Panc1 (cell line): ENCODE results near the gene PCDHGC3. TPM values are rescaled to one million over a fixed set of nuclear protein-coding genes. Genes with fewer than 3 reads are reported as not detected.

Experiments
- ATAC-seq: fragments of 200-7000 bp; cut with Tn5 transposase; 2 replicates; pipeline ENCODE4 v1.9.1; 2020; ENCODE audit warnings: mild to moderate bottlenecking, moderate library complexity
- BruUV-seq: library from RNA; stranded (reverse); fragments of 400-500 nt; replicated peaks from 2 replicates; lab custom pipeline; 2021; lab: Mats Ljungman, UMichigan
- CTCF ChIA-PET: fragments of 300-600 bp; sonication (Branson Sonifier 250); formaldehyde crosslinking; loops from one replicate; lab custom pipeline; 2022; ENCODE audit warnings: antibody characterized with exemption; lab: Charles Lee
- POLR2A ChIA-PET: fragments of 300-600 bp; sonication (Branson Sonifier 250); formaldehyde crosslinking; loops from one replicate; lab custom pipeline; 2022; ENCODE audit warnings: antibody characterized with exemption; lab: Charles Lee
- DNase-seq: peaks from one replicate; pipeline ENCODE4 v3.0.0-alpha.2; 2010; ENCODE audit warnings: low read depth, low spot score
- H3K27ac ChIP-seq: 2 replicates; pipeline ENCODE4 v1.5.1; 2011; ENCODE audit warnings: mild to moderate bottlenecking, low read length, inconsistent platforms
- H3K27me3 ChIP-seq: fragments of 200-500 bp; sonication (Bioruptor generic); 2 replicates; pipeline ENCODE4 v1.6.0; 2014; ENCODE audit warnings: low read length, inconsistent platforms; ENCODE audit not compliant: control insufficient read depth, insufficient read depth
- H3K36me3 ChIP-seq: fragments of 200-500 bp; sonication (Bioruptor generic); 2 replicates; pipeline ENCODE4 v1.5.1; 2014; ENCODE audit warnings: inconsistent platforms, mild to moderate bottlenecking, low read length, moderate library complexity; ENCODE audit not compliant: control insufficient read depth, insufficient read depth
- H3K4me1 ChIP-seq: 2 replicates; pipeline ENCODE4 v1.5.1; 2011; ENCODE audit warnings: inconsistent platforms, mild to moderate bottlenecking, low read length, moderate library complexity; ENCODE audit not compliant: control insufficient read depth, insufficient read depth
- H3K4me3 ChIP-seq, 2 experiments: 2 replicates each; pipeline ENCODE4 v1.5.1; 2011 to 2012; ENCODE audit warnings: low read depth in 2 of 2, low read length in 2 of 2, mild to moderate bottlenecking in 2 of 2, inconsistent platforms in 1 of 2, moderate library complexity in 1 of 2
- H3K9me3 ChIP-seq: fragments of 200-500 bp; sonication (Bioruptor generic); 2 replicates; pipeline ENCODE4 v1.5.1; 2014; ENCODE audit warnings: low read depth, mild to moderate bottlenecking, inconsistent platforms, low read length, moderate library complexity; ENCODE audit not compliant: control insufficient read depth, insufficient read depth
- POLR2AphosphoS5 ChIP-seq: IDR thresholded peaks from 2 replicates; pipeline ENCODE4 v1.6.1; 2012; ENCODE audit warnings: mild to moderate bottlenecking, low read depth, low read length, moderate library complexity
- REST ChIP-seq, 2 experiments: IDR thresholded peaks; 2 replicates each; pipeline ENCODE4 v1.6.1; 2011 to 2012; ENCODE audit warnings: low read depth in 2 of 2, control low read depth in 1 of 2, low read length in 1 of 2, mild to moderate bottlenecking in 1 of 2, moderate library complexity in 1 of 2; ENCODE audit not compliant: insufficient read depth in 1 of 2
- SIN3A ChIP-seq: IDR thresholded peaks from 2 replicates; pipeline ENCODE4 v1.6.1; 2012; ENCODE audit warnings: low read depth, mild to moderate bottlenecking, low read length, moderate library complexity, borderline replicate concordance; ENCODE audit not compliant: insufficient read depth
- TCF7L2 ChIP-seq: IDR thresholded peaks from 2 replicates; pipeline ENCODE4 v1.6.1; 2011; ENCODE audit warnings: mild to moderate bottlenecking, low read depth, low read length, inconsistent platforms
- in situ Hi-C: cut with HindIII; loops from 2 replicates; pipeline ENCODE4 v1.10.0; 2016; ENCODE audit warnings: low sequenced_read_pairs, low pct_unique_long_range_greater_than_20kb
- intact Hi-C: fragments of 100-400 bp; cut with micrococcal nuclease; formaldehyde crosslinking; loops from one replicate; pipeline ENCODE4 v1.10.0; 2022; ENCODE audit not compliant: unreplicated experiment
- total RNA-seq: library from RNA; stranded (reverse); gene quantifications from one replicate; pipeline ENCODE4 v1.2.1, GENCODE V29; 2021; ENCODE audit not compliant: unreplicated experiment
- TF ChIP-seq, protein P1 (sequence below): fragments of 450-650 bp; IDR thresholded peaks from 2 replicates; pipeline ENCODE4 v1.5.1; 2017; ENCODE audit warnings: mild to moderate bottlenecking

The PCDHGC3 gene
- total RNA-seq, 1 experiment from 2014 or later = 54.1 TPM

DNA sequence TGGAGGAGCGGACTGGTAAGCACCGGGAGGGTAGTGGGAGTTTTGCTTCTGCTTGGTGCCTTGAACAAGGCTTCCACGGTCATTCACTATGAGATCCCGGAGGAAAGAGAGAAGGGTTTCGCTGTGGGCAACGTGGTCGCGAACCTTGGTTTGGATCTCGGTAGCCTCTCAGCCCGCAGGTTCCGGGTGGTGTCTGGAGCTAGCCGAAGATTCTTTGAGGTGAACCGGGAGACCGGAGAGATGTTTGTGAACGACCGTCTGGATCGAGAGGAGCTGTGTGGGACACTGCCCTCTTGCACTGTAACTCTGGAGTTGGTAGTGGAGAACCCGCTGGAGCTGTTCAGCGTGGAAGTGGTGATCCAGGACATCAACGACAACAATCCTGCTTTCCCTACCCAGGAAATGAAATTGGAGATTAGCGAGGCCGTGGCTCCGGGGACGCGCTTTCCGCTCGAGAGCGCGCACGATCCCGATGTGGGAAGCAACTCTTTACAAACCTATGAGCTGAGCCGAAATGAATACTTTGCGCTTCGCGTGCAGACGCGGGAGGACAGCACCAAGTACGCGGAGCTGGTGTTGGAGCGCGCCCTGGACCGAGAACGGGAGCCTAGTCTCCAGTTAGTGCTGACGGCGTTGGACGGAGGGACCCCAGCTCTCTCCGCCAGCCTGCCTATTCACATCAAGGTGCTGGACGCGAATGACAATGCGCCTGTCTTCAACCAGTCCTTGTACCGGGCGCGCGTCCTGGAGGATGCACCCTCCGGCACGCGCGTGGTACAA, 556 bp downstream of the PCDHGC3 start:
- TF ChIP-seq, protein P1, sequence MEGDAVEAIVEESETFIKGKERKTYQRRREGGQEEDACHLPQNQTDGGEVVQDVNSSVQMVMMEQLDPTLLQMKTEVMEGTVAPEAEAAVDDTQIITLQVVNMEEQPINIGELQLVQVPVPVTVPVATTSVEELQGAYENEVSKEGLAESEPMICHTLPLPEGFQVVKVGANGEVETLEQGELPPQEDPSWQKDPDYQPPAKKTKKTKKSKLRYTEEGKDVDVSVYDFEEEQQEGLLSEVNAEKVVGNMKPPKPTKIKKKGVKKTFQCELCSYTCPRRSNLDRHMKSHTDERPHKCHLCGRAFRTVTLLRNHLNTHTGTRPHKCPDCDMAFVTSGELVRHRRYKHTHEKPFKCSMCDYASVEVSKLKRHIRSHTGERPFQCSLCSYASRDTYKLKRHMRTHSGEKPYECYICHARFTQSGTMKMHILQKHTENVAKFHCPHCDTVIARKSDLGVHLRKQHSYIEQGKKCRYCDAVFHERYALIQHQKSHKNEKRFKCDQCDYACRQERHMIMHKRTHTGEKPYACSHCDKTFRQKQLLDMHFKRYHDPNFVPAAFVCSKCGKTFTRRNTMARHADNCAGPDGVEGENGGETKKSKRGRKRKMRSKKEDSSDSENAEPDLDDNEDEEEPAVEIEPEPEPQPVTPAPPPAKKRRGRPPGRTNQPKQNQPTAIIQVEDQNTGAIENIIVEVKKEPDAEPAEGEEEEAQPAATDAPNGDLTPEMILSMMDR = no peak
- TF ChIP-seq POLR2AphosphoS5 (no peak), TCF7L2 (no peak), SIN3A (peak; percentile 36; the same call in 1 of the 2 replicates), REST (IDR thresholded peaks at IDR 0.05; ENCODE audit: insufficient read depth in 1 of 2, low read depth in 2 of 2, low read length in 1 of 2) (0 out of 4 replicates have a peak, but pooled peaks of 1 of the 2 experiments have one; percentile 9)
- BruUV-seq = TSS peak; percentile 75
- in situ Hi-C loops = no loop called here
- ATAC-seq (peak; percentile 73), DNase-seq (peak; percentile 18)
- Histone ChIP-seq H3K4me1 (peaks cover 12% of the 10 kb centered on the region), H3K36me3 (no peaks in the 10 kb centered on the region), H3K9me3 (no peaks in the 10 kb centered on the region), H3K27ac (peak overlapping the region; percentile 89), H3K27me3 (no peaks in the 10 kb centered on the region), H3K4me3 (peak overlapping the region; percentile 90 to 93)
- intact Hi-C loops = no loop called here
- ChIA-PET POLR2A (interaction anchor here (0.6 to 1.2 kb wide), 2 partner anchors 10 to 16 kb away, joined by 4 to 6 read pairs; no protein-coding TSS in a partner anchor), CTCF (interaction anchor here (0.5 to 1.8 kb wide), 9 partner anchors 10 to 390 kb away, joined by 3 to 12 read pairs (median 5); partner anchors contain the start of genes PCDHGA10 and PCDHGB7)

GRCh38 chr5:141477044-141477575, 1.3 kb downstream of the PCDHGC3 start:
- H3K9me3 ChIP-seq = no peaks in the 10 kb centered on the region
- H3K27me3 ChIP-seq = no peaks in the 10 kb centered on the region
- CTCF ChIA-PET = interaction anchor here (0.5 to 0.7 kb wide), 3 partner anchors 26 to 391 kb away, joined by 3 to 4 read pairs (median 3); partner anchors contain the start of gene PCDHGB7
- intact Hi-C loops = no loop called here
- in situ Hi-C loops = no loop called here
- POLR2A ChIA-PET = interaction anchor here (1.2 kb wide), 1 partner anchor 16 kb away, joined by 4 read pairs; no protein-coding TSS in a partner anchor
- no TSS peak for BruUV-seq
- H3K4me3 ChIP-seq = peak overlapping the region; percentile 90 to 93
- no peaks in the 10 kb centered on the region for H3K36me3 ChIP-seq
- TF ChIP-seq TCF7L2 (no peak), SIN3A (no peak), REST (IDR thresholded peaks at IDR 0.05; ENCODE audit: insufficient read depth in 1 of 2, low read depth in 2 of 2, low read length in 1 of 2) (no peak), POLR2AphosphoS5 (no peak)
- TF ChIP-seq, protein P1 = no peak
- no peak for ATAC-seq
- no peak for DNase-seq
- H3K27ac ChIP-seq = no peak overlapping the region
- peaks cover 12% of the 10 kb centered on the region for H3K4me1 ChIP-seq
